Endometrium (tissue), 2 donors: ENCODE data around the gene ALDH3B2.
"Not testable (repeated sequence)": the region's sequence is repeated elsewhere in the genome, so short reads cannot be mapped to it uniquely, and the experiment has no call there.

Experiments used
- FAIRE-seq: peaks from 2 replicates; lab custom pipeline; 2012; peaks lifted over from hg19 to GRCh38; lab: Jason Lieb, UNC
- donor health status: control.
- donor health status: control.

The ALDH3B2 gene

GRCh38 chr11:67642173-67643120 lies 32.0 kb downstream of the ALDH3B2 start:
- FAIRE-seq, result no peak

GRCh38 chr11:67641338-67642172 lies 32.9 kb downstream of the ALDH3B2 start:
- FAIRE-seq, result no peak

DNA sequence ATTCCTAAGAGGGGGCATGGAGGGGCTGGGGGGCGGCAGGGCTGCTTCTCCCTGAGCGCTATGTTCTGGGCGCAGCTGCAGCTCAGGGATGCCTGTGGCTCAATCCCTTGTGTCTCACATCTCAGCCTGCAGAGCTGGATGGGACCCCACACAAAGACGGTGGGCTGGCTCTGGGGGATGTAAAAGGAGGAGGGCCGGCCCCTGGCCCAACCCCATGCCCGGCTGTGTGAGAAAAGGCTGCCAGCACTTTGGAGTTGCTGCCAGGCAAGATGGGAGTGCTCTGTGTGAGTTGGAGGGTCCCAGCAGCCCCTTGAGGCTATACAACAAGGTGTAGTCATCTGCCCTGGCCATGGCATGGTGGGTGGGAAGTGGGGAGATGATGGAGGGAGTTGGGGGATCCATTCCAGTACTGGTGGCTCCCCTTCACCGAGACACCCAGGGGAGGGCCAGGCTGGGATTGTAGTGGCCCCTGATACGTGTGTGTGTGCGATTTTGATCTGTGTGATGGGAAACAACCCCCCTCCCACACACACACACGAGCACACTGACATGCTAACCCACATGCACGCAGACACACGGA lies 33.6 kb downstream of the ALDH3B2 start:
- FAIRE-seq, result no peak

- no peak for FAIRE-seq
Observed at GRCh38 chr11:67640021-67640757, 34.2 kb downstream of the ALDH3B2 start.

DNA sequence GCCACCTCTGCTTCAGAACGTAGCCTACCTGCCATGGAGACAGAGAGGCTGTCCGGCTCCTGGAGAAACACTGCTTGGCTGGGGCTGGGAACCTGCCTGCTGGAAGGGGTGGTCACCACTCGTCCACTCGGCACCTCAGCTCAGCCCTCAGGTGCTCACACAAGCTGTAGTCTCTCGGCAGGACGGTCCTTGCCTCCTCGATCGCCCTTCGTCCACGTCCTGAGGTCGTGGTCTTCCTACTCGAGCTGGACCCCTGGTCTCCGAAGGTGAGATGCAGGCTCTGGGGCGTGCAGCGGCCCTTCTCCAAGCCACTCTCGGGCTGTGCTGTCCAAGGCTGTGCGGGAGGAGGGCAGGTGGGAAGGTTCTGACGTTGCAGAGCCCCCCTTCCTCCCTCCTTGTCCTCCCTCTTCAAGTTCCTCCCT lies 35.0 kb downstream of the ALDH3B2 start, which contains the start of gene TBX10:
Gene TBX10, minus strand, starts transcription at position 326 of the 422 bp plus-strand sequence. Its CDS starts 291 bp downstream, at position 35.
- FAIRE-seq, result no peak

DNA sequence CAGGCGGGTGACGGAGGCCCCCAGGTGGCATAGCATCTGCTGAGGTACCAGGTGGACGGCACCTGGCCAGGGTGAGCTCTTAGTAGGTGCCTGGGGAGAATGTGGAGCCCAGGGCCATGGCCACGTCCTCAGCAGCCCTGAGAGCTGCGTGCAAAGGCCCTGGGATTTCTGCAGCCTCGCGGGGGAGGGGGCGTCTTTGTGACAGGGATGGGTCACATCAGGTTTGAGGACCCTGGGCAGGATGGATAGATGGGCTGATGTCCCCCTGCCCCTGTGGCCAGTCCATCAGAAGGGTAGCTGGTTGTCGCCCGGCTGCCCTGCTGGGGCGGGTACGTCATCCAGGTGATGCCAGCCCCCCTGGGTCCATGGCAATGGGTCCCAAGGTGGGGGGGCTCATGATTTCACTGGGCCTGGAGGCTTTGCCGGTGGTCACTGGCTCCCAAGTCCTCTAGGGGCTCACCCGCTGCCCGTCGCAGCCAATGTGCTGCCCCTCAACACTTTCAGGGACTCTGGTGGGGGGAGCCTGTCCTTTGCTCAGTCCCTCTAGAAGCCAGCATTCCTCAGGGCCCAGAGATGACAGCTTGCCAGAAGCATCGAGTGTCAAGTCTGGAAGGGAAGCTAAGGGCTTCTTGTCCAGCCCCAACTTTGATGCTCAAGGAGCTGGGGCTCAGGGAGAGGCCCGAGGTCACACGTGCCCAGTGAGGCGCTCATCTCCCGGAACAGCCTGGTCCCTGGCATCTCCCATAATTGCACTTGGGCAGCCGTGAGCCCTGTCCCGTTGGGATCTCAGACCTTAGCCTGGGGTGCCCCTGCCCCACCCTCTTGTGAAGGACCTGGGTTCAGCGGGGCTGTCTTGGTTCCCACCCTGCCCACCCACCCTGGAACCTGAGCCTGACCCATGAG lies 35.6 kb downstream of the ALDH3B2 start:
- no peak for FAIRE-seq

DNA sequence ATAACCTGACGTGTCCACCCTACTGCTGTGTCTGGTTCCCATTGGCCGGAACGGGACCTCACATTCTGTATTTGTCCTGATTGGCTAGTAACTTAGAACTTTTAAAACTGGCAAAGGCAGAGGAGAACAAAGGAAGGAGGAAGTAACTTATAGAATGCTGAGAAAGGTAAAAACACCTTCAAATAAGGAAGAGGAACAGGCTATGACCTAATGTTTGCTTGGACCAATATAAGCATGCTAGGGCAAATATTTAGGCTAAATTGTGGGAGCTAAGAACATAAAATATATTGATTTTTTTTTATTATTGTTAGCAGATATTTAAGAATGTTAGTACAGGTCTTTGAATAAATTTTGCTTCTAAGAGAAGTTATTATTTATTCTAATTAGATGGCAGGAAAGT lies 37.0 kb downstream of the ALDH3B2 start:
- not testable (repeated sequence) for FAIRE-seq

DNA sequence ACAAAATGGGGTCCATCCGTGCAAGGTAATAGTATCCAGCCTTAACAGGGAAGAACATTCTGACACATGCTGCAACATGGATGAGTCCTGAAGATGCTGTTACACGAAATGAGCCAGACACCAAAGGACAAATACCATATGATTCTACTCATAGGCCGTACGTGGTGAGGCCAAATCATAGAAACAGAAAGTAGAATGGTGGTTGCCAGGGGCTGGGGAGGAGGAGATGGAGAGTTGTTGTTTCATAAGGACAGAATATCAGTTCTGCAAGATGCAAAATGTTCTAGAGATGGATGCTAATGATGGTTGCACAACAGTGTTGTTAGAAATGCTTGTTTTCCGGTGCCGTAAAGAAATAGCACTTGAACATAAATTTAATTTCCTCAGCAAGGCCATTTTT lies 37.5 kb downstream of the ALDH3B2 start:
- no peak for FAIRE-seq

- FAIRE-seq, result no peak
Observed at GRCh38 chr11:67635231-67635521, 39.2 kb downstream of the ALDH3B2 start.

DNA sequence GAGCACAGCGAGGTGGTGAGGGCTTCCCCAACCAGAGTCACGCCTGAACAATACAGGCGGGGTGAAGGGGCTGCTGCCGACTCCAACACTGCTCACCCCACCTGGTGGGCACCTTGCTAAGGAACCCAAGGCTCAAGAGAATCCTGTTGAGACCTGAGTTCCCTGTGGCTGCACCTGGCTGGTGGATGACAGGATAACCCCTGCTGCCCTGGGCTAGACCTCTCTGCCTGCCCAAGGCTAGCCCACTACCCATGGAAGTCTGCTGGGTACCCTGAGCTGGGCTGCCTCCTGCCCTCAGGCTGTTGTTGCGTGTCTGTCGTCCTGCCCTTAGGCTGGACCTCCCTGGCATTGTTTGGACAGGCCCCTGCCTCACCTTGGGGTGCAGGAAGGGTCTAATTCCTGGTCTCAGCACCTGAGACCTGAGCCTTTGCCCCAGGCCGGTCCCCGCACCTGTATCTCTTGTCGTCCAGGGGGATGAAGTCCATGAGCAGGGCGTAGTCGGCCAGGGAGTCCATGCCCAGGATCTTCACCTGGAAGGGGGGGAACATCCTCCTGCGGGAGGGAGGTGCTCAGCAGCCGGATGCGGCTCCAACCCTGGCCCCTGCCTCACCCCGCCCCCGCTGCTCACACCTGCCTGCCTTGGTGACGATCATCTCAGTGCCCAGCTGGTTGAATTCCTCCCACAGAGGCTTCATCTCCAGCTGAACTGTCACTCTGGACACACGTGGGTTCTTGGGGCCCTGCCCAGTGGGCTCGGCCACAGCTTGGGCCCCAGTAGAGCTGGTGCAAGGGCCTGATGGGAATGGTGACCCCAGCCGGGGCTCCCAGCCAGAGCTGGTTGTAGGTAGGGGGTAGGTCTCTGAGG lies 39.8 kb downstream of the ALDH3B2 start:
- FAIRE-seq, result no peak

DNA sequence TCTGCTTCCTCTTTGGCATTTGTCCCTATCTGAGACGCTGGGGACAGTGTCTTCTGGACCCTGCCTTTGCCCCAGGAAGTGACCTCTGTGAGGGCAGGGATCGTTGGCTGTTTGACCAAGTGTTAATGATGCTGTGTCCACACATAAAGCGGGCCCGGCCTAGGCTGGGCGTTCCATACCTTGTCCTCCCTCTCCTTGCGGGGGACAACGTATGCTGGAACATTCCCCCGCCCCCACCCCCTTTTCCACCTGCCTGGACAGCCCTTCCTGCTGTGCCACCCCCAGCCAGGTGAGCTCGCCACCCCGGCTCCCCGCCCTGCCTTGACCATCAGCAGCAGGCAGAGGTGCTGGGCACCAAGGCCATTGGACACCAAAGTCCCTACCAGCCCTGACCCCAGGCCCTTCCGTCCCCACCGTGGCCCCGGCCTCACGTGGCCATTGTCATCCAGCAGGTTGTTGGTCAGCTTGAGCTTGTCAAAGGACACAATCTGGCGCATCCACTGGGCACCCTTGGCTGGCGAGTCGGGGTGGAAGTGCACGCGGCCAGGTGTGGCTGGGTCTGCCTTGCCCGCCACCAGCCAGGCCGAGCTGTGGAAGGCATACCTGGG lies 40.6 kb downstream of the ALDH3B2 start:
- no peak for FAIRE-seq

DNA sequence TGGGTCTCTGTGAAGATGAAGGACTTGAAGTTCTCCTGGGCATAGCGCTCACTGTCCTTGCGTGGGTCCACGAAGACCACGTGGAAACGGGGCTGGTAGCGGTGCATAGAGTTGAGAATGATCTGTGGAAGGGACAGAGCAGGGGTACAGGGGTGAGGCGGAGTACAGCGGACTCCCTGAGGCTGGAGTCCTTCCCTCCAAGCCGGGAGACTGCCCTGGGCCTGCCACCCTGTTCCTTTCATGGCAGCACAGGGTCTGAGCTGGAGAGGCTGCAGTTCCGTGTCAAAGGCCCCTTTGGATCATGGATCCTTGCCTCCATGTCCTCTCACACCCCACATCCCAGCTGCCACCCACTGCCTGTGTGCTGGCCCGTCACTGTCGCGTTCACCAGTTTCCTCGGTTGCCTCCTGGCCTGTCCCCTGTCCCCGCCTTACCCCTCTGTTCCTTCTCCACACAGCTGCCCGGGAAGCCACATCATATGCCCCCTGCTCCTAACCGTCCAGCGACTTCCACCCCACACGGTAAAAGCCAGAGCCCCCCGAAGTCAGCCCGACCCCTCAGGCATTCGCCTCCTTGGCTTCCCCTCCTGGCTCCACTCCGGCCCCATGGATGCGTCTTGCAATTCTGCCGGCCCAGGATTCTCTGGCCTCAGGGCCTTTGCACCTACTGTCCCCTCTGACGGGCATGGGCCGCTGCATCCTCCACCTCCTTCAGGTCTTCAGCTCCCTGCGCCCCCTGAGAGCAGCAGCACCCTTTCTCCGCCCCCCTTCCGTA lies 41.3 kb downstream of the ALDH3B2 start:
- no peak for FAIRE-seq

DNA sequence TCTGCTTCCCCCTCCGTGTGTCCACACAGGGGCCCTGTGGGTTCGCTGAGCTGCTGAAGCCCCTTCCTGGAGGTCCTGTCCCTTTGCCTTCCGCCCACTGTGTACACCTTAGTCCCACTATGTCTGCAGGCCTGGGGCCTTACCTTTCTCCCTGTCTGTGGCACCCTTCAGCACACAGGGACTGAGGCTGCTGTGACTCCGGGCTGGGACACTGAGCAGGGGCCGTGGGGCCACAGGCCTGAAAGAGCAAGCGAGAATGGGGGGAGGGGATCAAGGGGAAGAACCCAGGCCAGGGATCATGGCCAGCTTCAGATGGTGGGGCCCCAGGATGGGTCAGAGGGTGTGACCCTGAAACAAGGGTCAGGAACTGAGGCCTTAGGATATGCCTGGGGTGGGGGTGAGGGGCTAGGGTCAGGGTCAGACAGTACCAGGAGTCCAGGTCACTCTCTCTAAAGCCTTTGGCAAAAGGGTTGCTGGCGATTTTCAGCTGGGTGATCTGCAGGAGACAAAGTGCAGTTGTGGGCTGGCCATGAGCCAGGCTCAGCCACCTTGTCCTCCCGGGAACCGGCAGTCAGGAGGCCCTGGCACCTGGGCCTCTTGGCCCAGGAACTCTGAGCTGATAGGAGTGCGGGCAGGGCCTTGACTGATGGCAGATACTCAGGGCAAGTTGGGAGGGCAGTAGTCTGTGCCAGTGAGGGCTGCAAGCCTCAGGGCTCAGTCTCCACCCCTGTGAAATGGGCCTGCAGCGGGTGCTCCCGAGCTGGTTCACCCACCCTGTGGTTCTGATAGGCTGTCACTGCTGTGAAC lies 42.0 kb downstream of the ALDH3B2 start:
- FAIRE-seq, result no peak

DNA sequence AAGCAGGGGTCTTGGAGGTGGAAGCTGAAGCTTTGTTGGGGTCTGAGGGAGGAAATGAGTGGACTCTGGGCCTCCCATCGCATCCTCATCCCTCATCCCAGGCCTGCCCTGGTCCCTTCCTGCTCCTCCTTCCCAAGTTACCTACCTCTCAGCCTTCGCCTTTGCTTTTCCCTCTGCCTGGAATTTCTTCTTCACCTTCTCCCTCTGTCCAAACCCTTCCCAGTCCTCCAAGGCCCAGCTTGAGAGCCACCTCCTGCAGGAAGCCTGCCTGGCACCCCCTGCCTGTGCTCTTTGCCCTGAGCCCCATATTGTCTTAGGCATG lies 42.6 kb downstream of the ALDH3B2 start:
- FAIRE-seq, result no peak

DNA sequence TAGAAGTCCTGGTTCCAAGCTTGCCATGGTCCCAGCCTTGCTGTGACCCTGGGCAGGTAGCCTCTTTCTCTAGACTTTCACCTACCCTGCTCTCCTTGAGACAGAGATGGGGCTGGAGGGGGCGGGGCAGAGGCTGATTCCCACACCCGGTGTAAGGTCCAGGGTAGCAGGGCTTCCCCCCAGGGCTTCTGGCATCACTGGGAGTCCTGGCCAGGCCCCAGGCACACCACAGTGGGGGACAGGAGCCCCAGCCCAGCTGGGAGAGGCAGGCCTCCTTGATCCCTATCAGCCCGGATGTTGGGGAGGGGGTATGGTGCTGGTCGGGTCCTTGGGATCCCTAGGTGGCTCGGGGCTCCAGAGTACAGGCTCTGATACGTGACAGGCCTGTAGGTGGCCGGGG lies 43.0 kb downstream of the ALDH3B2 start:
- FAIRE-seq, result no peak

GRCh38 chr11:67630943-67631331 lies 43.5 kb downstream of the ALDH3B2 start:
- FAIRE-seq, result no peak

- FAIRE-seq, result no peak
Observed at GRCh38 chr11:67630228-67630942, 44.0 kb downstream of the ALDH3B2 start.
